GM19351 (cell line): Measurements from ENCODE around the gene STK4.

Source experiments
- ATAC-seq: cut with Tn5 transposase; IDR thresholded peaks from one replicate; pipeline ENCODE4 v1.9.1; 2021; ENCODE audit warnings: mild to moderate bottlenecking, moderate library complexity; ENCODE audit not compliant: unreplicated experiment

STK4 gene

GRCh38 chr20:44952731-44953130 is 13.6 kb upstream of the STK4 start:
- no peak for ATAC-seq

DNA sequence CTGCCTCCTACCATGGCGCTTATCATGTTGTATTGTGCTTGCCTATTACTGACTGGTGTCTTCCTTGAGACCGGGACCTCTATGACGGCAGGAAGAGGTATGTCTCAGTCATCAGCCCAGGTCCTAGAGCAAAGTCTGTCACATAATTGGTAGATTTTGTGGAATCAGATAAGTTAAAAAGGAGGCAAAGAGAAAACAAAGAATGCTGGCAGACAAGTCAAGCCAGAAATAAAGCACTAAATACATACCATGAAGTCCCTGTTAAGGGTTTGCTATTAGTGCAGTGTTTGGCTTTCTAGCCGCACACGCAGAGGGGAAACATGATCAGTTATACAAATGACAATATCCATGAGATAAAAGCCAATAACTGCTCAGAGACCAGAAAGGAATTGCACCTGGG is 12.1 kb upstream of the STK4 start:
- ATAC-seq, result no peak

- ATAC-seq, result no peak
Observed at GRCh38 chr20:44955270-44955669, 11.0 kb upstream of the STK4 start.

- ATAC-seq, result no peak
Observed at GRCh38 chr20:44956410-44956809, 9.9 kb upstream of the STK4 start.

DNA sequence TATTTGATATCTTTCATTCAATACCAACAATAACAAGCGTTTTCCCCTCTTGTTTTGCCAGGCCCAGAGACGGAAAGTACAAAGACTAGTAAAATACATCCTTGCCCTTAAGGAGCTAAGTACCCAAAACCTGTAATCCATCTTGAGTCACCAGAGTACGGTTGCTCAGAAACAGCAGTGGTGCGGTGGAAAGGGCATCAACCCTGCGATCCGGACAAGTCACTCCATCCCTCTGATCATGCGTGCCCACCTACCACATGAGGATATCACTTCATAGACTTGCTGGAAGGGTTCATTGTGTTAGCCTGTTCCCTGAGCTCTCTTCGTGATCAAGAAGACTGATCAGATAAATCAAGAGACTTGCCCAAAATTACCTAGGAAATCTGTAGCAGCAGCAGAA is 8.0 kb upstream of the STK4 start:
- no peak for ATAC-seq

- no peak for ATAC-seq
Observed at GRCh38 chr20:44959082-44959637, 7.2 kb upstream of the STK4 start.

- ATAC-seq, result peak; percentile 35
Observed at GRCh38 chr20:44959638-44960102, 6.6 kb upstream of the STK4 start.

- ATAC-seq, result peak; percentile 86
Observed at GRCh38 chr20:44960103-44960852, 6.0 kb upstream of the STK4 start, which contains the start of gene TOMM34. Gene TOMM34 (minus strand): TSS chr20:44960397. CDS start chr20:44960333, 64 bp downstream.

DNA sequence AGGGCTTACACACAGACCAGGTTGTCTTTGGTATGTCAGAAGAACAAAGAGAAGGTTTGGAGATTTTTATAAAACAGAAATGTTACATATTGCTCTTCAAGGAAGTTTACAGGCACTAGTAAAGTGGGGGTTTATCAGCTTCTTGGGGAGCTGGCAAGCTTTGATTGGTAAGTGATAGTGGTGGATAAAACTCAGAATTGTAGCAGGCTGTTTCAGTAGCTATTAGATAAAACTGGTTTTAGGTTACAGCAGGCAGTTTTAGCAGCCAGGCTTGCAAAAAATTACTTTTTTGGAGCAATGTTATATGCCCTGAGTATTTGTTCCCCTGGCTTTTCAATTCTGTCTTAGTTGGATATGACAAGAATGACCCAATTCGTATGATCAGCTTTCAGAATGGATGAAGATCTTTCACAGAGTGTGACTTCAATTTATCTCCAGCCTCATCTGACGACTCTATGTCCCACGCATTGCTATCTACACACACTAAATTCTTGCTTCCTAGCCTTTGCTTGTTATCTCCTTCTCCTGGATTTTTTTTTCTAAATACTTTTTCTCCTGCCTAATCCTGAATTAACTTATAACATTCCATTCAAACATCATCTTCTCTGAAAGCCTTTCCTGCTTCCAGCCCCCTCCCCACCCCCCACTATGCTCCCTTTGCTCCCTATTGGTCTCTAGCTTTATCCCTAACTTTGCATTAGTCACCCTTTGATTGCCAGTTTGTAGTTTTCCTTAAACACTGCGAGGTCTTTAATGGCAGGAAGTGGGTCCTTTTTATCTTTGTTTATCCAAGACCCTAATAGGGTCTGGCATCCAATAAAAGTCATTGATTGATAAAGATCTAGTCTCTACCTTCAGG is 5.1 kb upstream of the STK4 start:
- no peak for ATAC-seq

- ATAC-seq, result no peak
Observed at GRCh38 chr20:44961870-44962267, 4.4 kb upstream of the STK4 start.

GRCh38 chr20:44962483-44962882 is 3.8 kb upstream of the STK4 start:
- no peak for ATAC-seq

GRCh38 chr20:44963325-44964215 is 2.7 kb upstream of the STK4 start:
- ATAC-seq, result no peak

DNA sequence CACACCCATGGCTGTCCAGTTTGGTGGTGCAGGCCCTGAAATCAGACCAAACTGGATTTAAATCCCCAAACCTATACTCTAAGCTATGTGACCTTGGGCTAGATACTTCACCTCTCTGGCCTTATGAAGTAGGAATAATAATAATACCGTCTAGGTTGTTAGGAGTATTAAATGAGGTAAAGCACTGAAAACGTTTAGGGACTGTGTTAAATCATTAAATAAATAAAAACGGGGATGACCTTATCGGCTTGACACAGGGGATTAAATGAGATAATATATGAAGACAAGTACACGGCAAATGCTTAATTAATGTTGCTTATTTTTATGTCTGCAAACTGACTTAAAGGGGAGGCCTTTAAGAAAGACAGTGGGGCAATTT is 672 bp upstream of the STK4 start:
- ATAC-seq, result no peak

- no peak for ATAC-seq
Observed at GRCh38 chr20:44967207-44967807, 995 bp downstream of the STK4 start.

DNA sequence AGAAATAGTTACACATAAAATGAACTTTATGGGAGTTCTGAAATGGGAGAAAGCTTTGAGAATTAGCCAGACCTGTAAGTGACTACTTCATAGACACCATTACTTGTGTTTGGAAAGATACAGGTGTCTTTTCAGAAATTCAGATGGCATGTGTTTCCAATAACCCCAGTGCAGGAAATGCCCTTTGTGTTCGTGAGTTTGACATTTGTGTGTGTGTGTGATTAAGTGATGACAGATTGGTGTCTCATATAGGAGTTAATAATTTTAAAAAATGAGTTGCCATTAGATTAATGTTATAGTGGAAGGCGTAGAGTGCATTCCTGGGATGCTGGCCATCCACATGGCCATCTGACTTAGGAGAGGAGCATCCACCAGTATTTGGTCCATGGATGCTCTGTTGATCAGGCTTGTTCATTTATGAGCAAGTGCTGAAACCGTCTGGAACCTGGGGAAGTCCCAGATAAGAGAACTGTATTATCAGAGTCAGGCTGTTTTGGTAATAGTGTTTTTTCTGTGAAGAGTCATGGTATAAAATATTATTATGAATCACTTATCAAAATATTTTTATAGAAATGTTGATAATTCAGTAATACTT is 3.1 kb downstream of the STK4 start:
- no peak for ATAC-seq

- ATAC-seq, result no peak
Observed at GRCh38 chr20:44970243-44970757, 4.0 kb downstream of the STK4 start.

- ATAC-seq, result no peak
Observed at GRCh38 chr20:44973053-44973452, 6.7 kb downstream of the STK4 start.

GRCh38 chr20:44976698-44977097 is 10.4 kb downstream of the STK4 start:
- no peak for ATAC-seq

DNA sequence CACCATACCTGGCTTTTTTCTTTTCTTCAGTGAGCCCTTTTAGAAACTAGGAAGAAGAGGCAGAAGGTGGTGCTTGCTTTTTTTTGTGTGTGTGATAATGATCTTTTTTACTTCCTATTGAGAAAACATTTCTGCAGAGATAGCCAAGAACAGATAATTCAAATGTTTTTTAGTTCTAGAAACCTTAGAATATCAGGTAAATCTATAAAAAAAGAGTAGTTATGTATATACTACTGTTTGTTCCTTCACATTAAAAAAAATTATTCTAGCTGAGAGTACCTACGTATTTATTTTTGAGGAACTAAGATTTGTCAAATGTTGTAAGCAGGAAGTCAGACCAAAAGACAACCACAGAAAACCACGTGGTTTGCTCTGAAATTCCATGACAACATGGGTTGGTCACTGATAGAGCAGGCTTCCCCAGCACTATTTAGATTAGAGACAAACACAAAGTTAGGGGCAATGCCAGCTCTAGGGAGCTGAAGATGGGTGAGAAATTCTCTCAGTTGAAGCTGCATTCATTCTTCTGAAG is 12.8 kb downstream of the STK4 start:
- ATAC-seq, result peak; percentile 96
